Activated CD8-positive, alpha-beta memory T cell treated with anti-CD3 and anti-CD28 coated beads for 24 hours (primary cell): ENCODE measurements around the gene NOXA1.
"Not testable (repeated sequence)": the region's sequence is repeated elsewhere in the genome, so short reads cannot be mapped to it uniquely, and the experiment has no call there.

Experiments used
- DNase-seq: peaks from one replicate; pipeline ENCODE4 v3.0.0-alpha.2; 2020

The NOXA1 gene

DNA sequence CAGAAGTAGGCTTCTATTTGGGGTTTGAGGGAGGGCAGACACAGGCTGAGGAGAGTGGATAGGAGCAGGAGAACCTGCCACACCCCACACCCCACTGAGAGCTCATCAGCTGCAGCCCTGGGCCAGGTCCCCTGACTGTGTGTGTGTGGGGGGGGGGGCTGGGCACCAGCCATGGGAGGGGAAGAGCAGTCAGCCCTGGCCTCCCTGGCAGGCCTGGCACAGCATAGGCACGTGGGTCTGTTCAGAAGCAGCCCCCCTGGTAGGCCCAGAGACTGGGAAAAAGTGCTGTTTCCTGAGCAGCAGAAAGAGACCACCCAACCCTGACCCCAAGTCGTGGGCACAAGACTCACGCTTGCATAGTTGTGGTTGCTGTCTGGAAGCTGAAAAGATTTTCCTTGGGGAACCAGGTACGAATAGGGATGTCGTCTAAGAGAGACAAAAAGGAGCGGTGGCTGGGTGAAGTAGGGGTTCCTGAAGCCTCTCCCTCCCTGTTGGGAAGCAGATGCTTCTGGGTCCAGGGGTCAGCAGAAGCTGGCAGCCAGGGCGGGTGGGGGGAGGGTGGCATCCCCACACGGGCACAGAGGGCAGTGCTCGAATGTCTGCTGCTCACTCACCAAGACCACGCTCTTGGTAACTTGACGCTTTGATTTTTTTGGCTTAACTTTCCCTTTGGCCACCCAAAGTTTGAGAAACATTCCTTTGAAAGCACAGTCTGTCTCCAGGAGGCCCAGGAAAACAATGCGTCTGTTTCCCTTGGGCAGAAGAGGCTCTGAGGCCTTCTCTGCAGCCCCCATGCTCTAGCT, 33.1 kb downstream of the NOXA1 start:
- DNase-seq = no peak

DNA sequence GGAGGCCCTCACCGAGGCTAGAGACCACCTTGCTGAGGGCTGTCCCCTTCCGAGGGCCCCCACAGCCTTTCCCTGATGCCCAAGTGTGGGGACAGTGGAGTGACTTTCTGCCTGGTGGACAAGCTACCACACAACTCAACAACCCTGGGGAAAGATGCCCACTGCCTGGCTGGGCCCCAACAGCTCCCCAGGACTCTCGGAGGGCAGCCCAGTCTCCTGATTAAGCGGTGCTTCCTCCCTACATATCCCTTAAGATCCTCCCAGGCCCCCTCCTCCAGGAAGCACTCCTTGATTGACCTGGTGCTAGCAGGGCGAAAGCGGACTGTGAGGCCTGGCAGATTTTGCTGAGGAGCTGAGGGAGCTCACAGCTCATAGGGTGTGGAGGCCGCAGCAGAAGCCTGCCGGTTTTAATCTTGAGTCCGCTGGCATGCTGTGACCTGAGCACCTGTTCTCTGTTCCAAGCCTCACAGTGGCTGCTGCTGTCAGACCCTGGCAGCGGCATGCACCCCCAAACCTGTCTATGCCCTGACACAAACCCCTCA, 33.7 kb downstream of the NOXA1 start:
- DNase-seq = no peak

- DNase-seq = no peak
Observed at GRCh38 chr9:137457406-137458193, 34.4 kb downstream of the NOXA1 start.

DNA sequence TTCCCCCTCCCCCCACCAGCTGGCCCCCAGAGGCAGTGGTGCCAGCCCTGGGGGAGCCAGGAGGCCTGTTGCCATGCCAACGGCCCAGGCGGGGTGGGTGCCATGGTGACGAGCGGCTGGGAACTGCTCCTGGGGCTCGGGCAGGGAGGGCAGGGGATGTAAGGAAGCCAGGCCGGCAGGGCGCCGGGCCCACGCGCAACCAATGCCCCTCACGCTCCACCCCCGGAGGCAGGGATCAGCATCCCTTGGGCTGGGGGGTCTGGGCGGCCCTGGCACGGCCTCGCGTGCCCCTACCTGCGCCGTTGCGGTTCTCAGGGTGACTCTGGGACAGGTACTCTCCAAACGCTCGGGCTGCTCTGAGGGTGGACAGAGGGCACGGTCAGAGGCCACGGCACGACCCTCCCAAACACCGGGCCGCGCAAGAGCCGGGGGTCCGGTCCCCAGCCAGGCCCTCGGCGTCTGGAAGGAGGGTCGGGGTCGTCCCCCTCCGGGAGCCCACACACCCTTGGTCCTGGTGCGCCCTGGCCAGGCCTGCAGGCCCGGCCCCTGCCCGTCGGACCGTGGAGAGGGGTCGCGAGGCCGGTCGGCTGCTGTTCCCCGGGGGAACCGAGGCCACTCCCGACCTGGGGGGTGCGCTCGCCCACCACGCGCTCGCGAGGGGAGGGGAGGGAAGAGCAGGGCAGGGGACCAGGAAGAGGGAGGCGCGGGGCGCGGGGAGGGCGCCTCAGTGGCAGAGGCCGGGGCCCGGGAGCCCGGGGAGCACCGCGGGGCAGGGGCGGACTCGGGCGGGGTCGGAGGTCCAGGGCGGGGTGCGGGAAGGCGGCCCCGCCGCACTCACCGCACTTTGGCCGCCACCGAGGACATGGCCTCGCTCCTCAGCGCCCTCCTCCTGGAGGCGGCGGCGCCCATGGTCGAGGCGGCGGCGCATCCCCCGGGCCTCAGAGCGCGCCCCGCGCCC, 35.3 kb downstream of the NOXA1 start:
- DNase-seq = no peak

- peak; percentile 96 for DNase-seq
Observed at GRCh38 chr9:137459152-137459600, 36.0 kb downstream of the NOXA1 start, which contains the start of gene NSMF. Gene NSMF, minus strand, starts transcription at chr9:137459334. Its CDS starts 232 bp downstream, at chr9:137459102.

DNA sequence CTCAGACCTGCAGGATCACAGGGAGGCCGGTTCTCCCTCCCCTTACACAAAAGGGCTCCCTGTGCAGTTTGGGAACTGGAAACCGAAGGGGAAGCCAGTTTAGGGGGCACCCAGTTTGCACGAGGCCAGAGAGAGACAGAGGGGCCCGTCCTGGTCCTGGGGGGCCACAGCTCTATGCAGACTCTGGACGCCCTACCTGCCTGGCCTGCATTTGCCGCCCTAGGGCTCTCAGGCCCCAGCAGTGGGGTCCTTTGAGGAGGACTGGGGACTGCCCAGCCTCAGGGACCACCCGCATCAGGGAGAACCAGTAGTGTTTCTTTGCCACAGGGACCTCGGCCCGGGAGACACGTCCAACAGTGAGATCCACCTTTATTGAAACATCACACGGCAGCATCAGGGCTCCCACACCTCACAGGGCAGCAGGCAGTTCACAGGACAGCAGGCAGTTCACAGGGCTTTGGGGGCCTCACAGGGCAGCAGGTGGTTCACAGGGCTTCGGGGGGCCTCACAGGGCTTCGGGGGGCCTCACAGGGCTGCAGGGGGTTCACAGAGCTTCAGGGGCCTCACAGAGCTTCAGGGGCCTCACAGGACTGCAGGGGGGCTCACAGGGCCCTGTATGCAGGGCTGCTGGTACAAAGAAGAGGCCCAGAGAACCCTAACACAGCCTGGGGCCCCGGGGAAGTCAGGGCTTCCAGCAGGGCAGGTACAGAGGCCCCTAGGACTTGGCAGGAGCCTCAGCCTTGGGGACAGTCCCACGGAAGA, 36.6 kb downstream of the NOXA1 start:
- DNase-seq = no peak

DNA sequence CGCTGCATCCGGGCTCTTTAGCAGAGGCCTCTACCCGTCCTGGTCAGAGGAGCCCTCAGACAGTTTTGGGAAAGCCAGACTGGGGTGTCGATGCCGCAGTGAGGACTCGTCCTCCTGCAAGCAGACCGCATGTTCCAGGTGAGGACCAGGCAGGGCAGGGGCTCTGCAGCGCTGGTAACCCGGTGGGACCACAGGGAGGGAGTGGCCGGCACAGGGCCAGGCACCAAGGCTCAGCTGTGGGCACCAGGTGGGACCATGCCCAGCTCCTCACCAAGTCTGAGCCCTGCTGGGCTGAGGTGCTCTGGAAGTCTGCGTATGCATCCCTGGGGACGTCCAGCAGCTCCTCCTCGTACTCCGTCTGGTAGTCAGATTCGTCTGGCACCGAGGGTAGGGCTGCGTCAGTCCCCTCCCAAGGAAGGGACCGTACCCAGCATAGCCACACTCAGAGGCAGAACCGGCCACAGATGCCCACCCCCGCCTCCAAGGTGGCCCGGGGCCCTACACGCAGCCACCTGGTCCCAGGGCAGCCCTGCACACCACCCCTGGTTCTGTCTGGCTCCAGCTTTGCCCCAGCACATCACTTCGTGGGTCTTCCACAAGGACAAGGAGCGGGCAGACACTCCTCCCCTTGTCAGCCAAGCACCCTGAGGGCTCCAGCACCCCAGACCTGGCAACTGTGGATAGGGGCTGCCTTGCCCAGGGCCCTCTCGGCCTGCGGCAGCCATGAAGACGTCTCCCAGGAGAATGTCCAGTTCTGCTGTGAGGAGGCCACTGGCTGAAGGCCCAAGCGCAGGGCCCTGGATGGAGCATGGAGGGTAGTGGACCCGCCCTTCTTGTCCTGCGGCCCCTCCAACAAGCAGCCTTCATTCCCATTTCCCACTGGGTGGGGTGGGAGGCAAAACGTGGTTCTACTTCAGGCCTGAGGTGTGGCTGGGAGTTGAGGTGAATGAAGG, 37.4 kb downstream of the NOXA1 start:
- DNase-seq = no peak

- DNase-seq = no peak
Observed at GRCh38 chr9:137461316-137461662, 38.1 kb downstream of the NOXA1 start.

- DNase-seq = peak; percentile 92
Observed at GRCh38 chr9:137461663-137462395, 38.6 kb downstream of the NOXA1 start.

GRCh38 chr9:137462396-137462985, 39.3 kb downstream of the NOXA1 start:
- no peak for DNase-seq

- no peak for DNase-seq
Observed at GRCh38 chr9:137462986-137463930, 40.1 kb downstream of the NOXA1 start.

GRCh38 chr9:137463931-137464290, 40.7 kb downstream of the NOXA1 start:
- DNase-seq = no peak

DNA sequence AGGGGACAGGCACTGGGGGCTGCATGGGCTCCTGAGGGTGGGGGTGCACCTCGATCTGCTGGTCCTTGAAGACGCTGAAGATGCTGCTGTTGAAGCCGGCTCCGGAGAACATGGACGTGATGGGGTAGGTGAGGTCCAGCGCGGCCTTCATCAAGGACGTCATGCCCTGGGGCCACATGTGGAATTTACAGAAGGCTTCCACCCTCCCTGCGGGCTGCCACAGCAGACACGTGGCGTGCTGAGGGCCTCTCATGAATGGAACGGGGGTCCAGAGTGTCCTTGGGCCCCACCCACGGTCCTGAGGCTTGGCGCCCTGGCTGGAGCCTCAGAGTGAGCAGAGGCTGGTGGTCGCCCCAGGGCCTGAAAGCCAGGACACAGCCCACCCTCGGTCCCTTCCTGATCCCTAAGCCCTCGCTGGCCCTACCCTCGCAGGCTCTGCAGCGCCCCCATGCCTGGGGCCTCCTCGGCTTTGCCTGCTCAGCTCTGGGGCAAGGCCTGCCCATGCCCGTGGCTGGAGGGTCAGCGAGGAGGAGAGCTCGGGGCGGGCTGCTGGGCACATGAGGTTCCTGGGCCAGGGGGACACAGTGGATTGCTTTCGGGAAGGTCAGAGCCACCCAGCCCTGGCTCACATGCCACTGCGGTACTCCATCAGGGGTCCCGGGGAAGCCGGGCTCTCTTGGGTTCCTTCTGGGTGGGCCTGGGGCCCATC, 41.3 kb downstream of the NOXA1 start:
- no peak for DNase-seq

DNA sequence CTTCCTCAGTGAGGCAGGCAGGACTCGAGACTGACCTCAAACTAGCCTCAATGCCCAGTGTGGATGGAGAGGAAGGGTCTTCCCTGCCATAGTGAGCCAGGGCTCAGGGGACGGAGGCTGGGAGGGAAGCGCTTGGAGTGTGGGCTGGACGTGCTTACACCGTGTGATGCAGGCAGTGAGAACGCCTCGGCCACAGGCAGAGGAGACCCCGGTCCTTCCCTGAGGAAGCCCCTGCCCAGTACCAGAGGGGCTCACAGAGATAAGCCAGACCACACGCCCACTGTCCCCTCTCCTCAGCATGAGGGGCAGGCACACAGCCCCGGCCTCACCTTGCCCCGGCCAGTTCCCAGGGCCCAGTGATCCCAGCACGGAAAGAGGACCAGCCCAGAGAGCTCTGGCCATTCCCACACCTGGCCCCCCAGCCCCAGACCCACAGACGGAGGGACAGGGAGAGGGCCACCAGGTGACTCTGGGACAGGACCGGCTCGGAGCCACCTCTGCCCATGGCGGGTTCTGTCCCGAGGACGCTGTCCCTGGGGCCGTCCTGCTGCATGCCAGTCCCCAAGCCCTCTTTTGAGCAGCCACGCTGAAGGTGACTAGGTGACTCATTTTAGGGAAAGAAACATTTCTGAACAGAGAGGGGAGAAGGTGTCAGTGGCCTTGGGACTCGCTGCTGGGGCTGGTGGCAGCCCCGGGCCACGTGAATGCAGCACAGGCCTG, 42.0 kb downstream of the NOXA1 start:
- DNase-seq = no peak

GRCh38 chr9:137465720-137466388, 42.7 kb downstream of the NOXA1 start:
- DNase-seq = no peak

DNA sequence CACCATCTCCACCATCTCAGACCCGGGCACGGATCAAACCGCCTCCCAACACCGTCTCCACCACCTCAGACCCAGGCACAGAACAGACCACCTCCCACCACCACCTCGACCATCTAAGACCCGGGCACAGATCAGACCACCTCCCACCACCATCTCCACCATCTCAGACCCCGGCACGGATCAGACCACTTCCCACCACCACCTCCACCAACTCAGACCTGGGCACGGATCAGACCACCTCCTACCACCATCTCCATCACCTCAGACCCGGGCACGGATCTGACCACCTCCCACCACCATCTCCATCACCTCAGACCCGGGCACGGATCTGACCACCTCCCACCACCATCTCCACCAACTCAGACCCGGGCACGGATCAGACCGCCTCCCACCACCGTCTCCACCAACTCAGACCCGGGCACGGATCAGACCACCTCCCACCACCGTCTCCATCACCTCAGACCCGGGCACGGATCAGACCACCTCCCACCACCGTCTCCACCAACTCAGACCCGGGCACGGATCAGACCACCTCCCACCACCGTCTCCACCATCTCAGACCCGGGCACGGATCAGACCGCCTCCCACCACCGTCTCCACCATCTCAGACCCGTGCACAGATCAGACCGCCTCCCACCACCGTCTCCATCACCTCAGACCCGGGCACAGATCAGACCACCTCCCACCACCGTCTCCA, 43.3 kb downstream of the NOXA1 start:
- DNase-seq = not testable (repeated sequence)
